ENCODE results near the gene POLE4.

POLE4 gene

GRCh38 chr2:75003276-75003675 is 44.8 kb downstream of the POLE4 start:
- DNase-seq: no peak

DNA sequence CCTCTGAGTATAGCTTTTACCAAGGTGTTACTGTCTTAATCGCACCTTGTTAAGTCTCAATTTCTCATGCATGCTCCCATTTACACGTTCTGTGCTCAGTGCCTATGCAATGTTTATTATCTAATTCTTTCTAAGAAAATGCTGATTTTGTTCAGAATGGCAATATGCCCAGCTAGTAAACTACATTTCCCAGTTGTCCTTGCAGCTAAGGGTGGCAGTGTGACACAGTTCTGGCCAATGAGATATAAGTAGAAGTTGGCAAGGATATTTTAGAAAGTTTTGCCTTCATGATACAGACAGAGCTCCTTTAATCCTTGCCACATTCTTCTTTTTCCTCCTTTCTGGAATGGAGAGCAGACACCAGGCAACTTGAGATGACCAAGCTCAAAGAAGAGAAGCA is 45.3 kb downstream of the POLE4 start:
- DNase-seq: no peak

- DNase-seq: no peak
Measured at GRCh38 chr2:75006041-75006440, 47.6 kb downstream of the POLE4 start.

- DNase-seq: no peak
Measured at GRCh38 chr2:75007061-75007460, 48.6 kb downstream of the POLE4 start.

DNA sequence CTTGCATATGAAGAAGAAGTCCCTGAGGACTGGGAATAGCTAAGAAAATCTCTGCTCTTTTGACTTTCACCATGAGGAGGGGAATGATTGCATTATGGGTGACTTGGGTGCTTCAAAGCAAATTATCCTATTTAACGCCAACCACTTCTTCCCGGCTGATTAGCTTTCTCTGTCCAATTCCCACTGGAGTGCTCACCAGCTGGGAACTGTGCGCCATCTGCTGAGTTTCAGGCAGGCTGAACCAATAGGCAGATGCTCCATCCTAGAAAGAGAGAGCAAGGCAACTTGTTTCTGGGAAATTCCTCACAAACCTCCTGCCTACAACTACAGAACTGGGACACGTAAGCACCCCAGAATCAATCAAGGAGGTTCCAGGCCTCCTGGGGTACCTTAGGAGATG is 49.4 kb downstream of the POLE4 start:
- DNase-seq: no peak

- DNase-seq: no peak
Measured at GRCh38 chr2:75010571-75010970, 52.1 kb downstream of the POLE4 start.

- DNase-seq: no peak
Measured at GRCh38 chr2:75012080-75012479, 53.6 kb downstream of the POLE4 start.

GRCh38 chr2:75018162-75018561 is 59.7 kb downstream of the POLE4 start:
- DNase-seq: no peak
